ENCODE data around the gene ELOVL7. TPM values are rescaled to one million over a fixed set of nuclear protein-coding genes. Genes with fewer than 3 reads are reported as not detected.

Gene ELOVL7
- total RNA-seq, 1 donor from 2014 or later = 4.4 TPM

DNA sequence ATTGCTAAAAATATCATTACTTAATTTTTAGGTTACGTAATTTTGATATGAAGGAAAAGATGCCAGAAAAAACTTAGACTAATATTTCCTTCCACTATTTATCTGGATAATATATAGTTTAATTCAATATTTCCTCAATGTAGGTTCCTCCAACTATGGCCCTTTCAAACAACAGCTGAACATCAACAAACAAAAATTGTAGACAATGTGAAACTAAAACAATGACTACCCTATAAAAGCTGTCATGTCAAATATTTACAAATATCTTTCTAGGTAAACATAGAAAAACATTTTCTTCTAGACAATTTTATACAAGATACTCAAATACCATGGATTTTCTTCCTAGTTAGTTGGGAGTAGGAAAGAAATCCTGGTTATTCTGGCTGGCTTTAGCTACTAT lies 16.9 kb downstream of the ELOVL7 start:
- no peaks in the 10 kb centered on the region for H3K27me3 Mint-ChIP-seq (ENCODE audit: unreplicated experiment)
- TF ChIP-seq, protein P1, sequence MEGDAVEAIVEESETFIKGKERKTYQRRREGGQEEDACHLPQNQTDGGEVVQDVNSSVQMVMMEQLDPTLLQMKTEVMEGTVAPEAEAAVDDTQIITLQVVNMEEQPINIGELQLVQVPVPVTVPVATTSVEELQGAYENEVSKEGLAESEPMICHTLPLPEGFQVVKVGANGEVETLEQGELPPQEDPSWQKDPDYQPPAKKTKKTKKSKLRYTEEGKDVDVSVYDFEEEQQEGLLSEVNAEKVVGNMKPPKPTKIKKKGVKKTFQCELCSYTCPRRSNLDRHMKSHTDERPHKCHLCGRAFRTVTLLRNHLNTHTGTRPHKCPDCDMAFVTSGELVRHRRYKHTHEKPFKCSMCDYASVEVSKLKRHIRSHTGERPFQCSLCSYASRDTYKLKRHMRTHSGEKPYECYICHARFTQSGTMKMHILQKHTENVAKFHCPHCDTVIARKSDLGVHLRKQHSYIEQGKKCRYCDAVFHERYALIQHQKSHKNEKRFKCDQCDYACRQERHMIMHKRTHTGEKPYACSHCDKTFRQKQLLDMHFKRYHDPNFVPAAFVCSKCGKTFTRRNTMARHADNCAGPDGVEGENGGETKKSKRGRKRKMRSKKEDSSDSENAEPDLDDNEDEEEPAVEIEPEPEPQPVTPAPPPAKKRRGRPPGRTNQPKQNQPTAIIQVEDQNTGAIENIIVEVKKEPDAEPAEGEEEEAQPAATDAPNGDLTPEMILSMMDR (IDR thresholded peaks at IDR 0.05; ENCODE audit: unreplicated experiment) = no peak
- H3K4me1 Mint-ChIP-seq (ENCODE audit: unreplicated experiment) = peaks cover 4% of the 10 kb centered on the region
- no peaks in the 10 kb centered on the region for H3K36me3 Mint-ChIP-seq (ENCODE audit: low read depth, unreplicated experiment)
- no peak for DNase-seq (ENCODE audit: low spot score)
- no peak overlapping the region for H3K27ac Mint-ChIP-seq (ENCODE audit: unreplicated experiment)
- H3K4me3 Mint-ChIP-seq (ENCODE audit: unreplicated experiment) = no peak overlapping the region
- H3K9me3 Mint-ChIP-seq (ENCODE audit: unreplicated experiment) = no peaks in the 10 kb centered on the region

DNA sequence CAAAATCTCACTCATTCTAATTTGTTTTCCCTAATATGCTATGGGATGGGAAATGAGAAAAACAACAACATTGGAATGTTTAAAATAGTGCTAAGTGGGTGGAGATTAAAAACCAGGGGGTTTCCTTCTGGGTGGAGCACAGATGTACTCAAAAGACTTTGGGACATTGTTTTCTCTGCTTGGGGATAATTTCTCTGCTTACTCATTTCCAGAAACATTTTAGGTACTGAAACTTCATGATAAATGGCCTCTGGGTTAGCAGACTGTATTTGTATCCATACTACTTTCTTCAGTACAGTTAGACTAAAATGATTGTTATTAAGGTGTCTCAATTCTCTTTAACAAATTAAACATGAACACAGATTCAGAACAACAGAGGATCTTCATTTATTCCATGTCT lies 17.4 kb downstream of the ELOVL7 start:
- Mint-ChIP-seq H3K9me3 (ENCODE audit: unreplicated experiment) (no peaks in the 10 kb centered on the region), H3K4me1 (ENCODE audit: unreplicated experiment) (peaks cover 4% of the 10 kb centered on the region), H3K4me3 (ENCODE audit: unreplicated experiment) (no peak overlapping the region), H3K27me3 (ENCODE audit: unreplicated experiment) (no peaks in the 10 kb centered on the region), H3K36me3 (ENCODE audit: low read depth, unreplicated experiment) (no peaks in the 10 kb centered on the region), H3K27ac (ENCODE audit: unreplicated experiment) (no peak overlapping the region)
- TF ChIP-seq, protein P1 (IDR thresholded peaks at IDR 0.05; ENCODE audit: unreplicated experiment) = no peak
- no peak for DNase-seq (ENCODE audit: low spot score)

DNA sequence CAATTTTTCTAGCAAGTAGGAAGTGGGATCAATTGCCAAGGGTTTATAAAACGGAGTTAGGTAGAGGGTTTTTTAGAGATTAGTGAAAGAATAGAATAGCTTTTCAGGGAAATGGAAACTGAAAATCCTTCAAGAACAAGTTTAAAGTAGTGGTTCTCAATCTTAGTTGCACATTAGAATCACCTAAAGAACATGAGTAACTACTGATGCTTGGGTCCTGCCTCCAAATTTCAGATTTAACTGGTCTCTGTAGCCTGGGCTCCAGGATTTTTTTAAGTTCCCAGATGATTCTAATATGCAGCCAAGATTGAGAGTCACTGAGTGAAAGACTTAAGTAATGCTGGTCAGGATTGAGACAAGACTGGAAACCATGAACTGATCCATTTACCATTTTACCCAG lies 20.5 kb downstream of the ELOVL7 start:
- H3K4me3 Mint-ChIP-seq (ENCODE audit: unreplicated experiment) = no peak overlapping the region
- peaks cover 4% of the 10 kb centered on the region for H3K4me1 Mint-ChIP-seq (ENCODE audit: unreplicated experiment)
- H3K36me3 Mint-ChIP-seq (ENCODE audit: low read depth, unreplicated experiment) = no peaks in the 10 kb centered on the region
- peaks cover 1% of the 10 kb centered on the region for H3K27me3 Mint-ChIP-seq (ENCODE audit: unreplicated experiment)
- no peak overlapping the region for H3K27ac Mint-ChIP-seq (ENCODE audit: unreplicated experiment)
- no peak for DNase-seq (ENCODE audit: low spot score)
- TF ChIP-seq, protein P1 (IDR thresholded peaks at IDR 0.05; ENCODE audit: unreplicated experiment) = no peak
- no peaks in the 10 kb centered on the region for H3K9me3 Mint-ChIP-seq (ENCODE audit: unreplicated experiment)

DNA sequence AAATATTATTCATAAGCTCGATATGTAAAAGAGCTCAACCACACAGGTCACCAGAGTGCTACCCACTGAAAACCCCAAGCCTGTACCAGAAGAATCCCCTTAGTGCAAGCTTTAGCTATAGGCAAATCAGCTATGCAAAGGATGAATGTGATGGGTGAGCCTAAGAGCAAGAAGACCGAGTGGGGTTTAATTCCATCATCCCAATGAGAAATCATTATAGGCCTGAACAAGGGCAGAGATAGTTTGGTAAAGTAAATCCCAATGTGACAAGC lies 21.8 kb downstream of the ELOVL7 start:
- Mint-ChIP-seq H3K27me3 (ENCODE audit: unreplicated experiment) (peaks cover 1% of the 10 kb centered on the region), H3K27ac (ENCODE audit: unreplicated experiment) (no peak overlapping the region), H3K4me3 (ENCODE audit: unreplicated experiment) (no peak overlapping the region), H3K9me3 (ENCODE audit: unreplicated experiment) (no peaks in the 10 kb centered on the region), H3K36me3 (ENCODE audit: low read depth, unreplicated experiment) (no peaks in the 10 kb centered on the region), H3K4me1 (ENCODE audit: unreplicated experiment) (peaks cover 4% of the 10 kb centered on the region)
- DNase-seq (ENCODE audit: low spot score) = no peak
- TF ChIP-seq, protein P1 (IDR thresholded peaks at IDR 0.05; ENCODE audit: unreplicated experiment) = no peak

DNA sequence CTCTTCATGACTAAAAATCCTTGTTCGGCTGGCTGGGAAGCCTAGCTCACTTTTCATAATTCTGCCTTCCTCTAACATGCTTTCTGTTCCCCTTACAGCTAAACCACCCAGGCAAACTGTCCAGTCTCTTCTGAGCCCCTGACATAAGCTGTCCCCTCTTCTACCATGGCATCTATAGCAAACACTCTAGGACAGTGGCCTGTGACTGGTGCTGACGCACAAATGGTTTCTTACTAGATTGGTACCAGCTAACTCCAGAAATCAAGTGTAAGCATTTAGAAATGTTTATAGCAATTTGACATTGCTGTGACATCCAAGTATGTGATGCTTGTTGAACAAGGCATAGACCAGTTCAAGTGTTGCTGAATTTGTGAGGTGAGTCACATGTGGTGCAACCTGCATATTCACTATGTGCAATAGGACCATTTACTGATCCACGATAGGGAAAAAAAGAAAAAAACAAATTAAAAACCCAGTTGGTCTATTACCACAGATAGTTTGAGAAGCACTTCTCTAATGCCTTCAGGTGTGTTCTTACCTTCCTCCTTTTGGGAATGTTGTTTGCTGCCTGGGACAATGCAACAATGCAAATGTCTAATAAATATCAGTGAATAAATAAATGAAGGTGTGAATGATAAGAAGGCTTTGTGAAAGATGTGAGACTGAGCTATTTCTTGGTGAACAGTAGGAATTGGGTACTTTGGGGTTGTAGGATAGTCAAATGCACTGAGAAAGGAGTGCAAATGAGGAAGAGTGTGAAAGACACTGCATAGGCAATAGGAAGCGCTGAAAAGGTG lies 22.4 kb downstream of the ELOVL7 start:
- Mint-ChIP-seq H3K4me3 (ENCODE audit: unreplicated experiment) (no peak overlapping the region), H3K27ac (ENCODE audit: unreplicated experiment) (no peak overlapping the region), H3K27me3 (ENCODE audit: unreplicated experiment) (peaks cover 1% of the 10 kb centered on the region), H3K9me3 (ENCODE audit: unreplicated experiment) (no peaks in the 10 kb centered on the region), H3K36me3 (ENCODE audit: low read depth, unreplicated experiment) (no peaks in the 10 kb centered on the region), H3K4me1 (ENCODE audit: unreplicated experiment) (peaks cover 3% of the 10 kb centered on the region)
- DNase-seq (ENCODE audit: low spot score) = no peak
- TF ChIP-seq, protein P1 (IDR thresholded peaks at IDR 0.05; ENCODE audit: unreplicated experiment) = no peak

Data from endothelial cell (in vitro differentiated cells).